Activated CD4-positive, alpha-beta T cell treated with anti-CD3 and anti-CD28 coated beads, Interleukin-2, amount 50 U/mL, for 1 hour (primary cell): ENCODE results near the gene ATAD3C.
A peak's percentile ranks its signal among the peaks of the same experiment; 100 is the strongest.
"Not testable (repeated sequence)": the region's sequence is repeated elsewhere in the genome, so short reads cannot be mapped to it uniquely, and the experiment has no call there.

ENCODE experiments used
- DNase-seq: peaks from one replicate; pipeline ENCODE4 v3.0.0-alpha.2; 2020

The ATAD3C gene

DNA sequence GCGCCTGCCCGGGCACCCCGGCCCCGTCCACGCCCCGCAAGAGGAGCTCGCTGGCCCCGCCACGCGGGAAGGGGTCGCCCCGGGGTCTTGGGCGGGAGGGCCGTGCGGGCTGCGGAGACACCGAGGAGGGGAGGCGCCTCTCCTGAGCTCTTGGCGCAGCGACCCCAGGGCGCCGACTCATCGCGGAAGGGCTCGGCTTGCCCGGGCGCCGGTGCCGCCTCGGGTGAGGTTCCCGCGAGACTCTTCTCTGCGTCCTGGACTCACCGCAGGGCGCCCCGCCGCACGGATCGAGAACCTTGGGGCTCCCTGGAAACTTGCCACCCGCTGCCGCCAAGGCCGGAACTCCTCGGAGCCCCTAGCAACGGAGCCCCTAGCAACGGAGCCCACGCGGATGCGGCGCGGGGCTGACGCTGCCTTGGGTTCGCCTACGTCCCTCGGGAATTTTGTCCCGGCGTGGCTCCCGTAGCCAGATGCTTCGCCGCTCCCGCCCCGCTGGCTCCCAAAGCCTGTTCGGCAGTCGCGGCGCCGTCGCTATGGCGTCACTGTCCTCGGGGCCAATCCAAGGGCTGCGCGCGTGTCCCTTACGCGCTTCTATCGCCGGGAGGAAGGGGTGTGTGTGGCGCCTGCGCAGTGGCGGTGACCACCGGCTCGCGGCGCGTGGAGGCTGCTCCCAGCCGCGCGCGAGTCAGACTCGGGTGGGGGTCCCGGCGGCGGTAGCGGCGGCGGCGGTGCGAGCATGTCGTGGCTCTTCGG is 62.2 kb downstream of the ATAD3C start, which contains the start of gene ATAD3A:
Gene ATAD3A (plus strand): TSS at position 630 of the 753 bp plus-strand sequence. CDS start 107 bp downstream, at position 737.
- DNase-seq = peak; percentile 96

DNA sequence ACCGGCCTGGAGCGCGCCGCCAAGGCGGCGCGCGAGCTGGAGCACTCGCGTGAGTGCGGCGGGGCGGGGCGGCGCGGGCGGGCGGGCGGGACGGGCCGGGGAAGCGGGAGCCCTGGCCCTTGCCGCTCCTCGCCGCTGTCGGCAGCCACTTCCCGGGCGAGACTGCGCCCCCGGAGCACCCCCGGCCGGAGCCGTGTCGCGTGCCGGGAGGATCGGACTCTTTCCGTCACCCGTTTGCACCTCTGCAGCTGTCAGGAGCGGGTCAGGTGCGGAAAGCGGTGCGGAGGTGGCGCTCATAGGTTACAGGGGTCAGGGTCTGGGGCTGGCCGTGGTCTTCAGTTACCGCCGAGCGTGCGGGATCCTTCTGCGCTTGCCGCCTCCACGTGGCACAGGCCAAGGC is 62.9 kb downstream of the ATAD3C start:
- not testable (repeated sequence) for DNase-seq

DNA sequence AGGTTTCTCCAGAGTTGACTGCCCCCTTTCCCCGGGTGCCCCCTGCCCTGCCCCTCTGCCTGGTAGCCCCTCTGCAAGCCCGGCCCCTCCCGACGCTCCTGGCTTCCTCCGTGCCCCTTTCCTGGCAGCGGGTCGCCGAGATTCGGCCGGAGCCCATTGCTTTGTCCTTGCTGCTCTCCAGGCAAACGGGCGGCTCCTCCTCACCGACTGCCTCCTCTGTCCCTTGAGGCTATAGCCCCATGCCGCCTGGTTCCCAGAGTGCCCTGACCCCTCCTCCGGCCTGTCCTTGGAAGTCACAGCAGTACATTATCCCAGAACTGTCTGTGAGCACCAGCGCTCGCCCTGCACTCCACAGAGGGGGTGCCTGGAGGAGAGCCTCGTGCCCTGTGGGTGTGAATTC is 64.2 kb downstream of the ATAD3C start:
- DNase-seq = not testable (repeated sequence)

DNA sequence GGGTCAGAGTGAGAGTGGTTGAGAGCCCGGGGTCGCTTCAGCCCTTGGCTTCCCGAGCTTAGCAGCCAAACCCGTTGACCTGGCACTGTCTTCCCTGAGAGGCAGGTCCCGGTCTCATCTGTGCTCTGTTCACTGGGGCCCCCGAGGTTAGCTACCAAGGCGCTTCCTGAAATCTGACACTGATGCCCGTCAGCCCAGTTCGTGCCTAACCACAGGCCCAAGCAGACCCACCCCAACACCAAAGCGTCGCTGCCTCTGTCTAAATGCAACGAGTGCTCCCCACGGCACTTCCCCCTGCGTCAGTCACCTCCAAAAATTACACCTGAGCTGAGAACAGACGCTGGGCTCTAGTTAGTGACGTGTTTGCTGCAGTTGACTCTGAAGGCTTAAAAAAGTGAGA is 64.9 kb downstream of the ATAD3C start:
- DNase-seq = not testable (repeated sequence)

DNA sequence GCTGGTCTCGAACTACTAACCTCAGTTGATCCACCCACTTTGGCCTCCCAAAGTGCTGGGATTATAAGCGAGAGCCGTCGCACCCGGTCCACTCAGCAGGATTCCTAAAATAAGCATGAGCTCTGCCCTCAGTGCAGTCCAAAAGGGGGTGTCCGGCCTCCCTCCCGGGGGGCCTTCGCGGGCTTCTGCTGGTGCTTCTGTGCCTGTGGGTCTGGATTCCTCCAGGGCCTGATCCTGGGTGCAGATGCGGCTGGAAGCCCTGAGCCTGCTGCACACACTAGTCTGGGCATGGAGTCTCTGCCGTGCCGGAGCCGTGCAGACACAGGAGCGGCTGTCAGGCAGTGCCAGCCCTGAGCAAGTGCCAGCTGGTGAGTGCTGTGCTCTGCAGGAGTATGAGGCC is 67.4 kb downstream of the ATAD3C start:
- not testable (repeated sequence) for DNase-seq

DNA sequence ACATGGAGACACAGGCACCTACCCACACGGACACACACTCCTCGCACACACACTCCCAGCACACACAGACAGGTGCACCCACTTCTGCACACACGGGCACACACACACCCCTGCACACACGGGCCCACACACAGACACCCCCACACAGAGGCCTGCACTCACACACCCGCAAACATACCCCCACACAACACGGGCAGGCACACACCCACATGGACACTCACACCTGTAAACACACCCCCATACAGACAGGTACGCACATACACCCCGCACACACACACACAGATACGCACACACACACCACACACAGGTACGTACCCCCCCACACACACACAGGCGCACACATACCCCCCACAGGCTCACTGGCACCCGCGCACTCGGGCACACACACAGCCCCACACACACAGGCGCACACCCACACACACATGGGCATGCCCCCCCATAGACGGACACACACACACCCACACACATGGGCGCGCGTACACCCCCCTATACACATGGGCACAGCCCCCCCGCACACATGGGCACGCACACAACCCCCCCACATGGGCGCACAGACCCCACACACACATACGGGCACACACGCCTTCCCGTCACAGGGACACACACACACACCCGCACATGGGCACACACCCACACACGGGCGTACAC is 68.6 kb downstream of the ATAD3C start:
- DNase-seq = no peak

DNA sequence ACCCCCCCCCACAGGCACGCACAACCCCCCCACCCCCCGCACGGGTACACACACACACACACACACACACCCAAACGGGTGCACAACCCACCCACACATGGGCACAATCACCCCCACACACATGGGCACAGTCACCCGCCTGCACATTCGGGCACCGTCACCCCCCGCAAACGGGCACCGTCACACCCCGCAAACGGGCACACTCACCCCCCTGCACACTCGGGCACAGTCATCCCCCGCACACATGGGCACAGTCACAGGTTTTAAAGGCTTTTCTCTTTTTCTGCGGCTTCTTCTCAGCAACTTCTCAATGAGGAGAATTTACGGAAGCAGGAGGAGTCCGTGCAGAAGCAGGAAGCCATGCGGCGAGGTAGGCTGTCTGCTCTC is 69.1 kb downstream of the ATAD3C start:
- DNase-seq = not testable (repeated sequence)
